CD4-positive, alpha-beta T cell treated with Interleukin-17A for 1 hour (primary cell): Measurements from ENCODE around the gene THSD4.

Experiments used
- DNase-seq: peaks from one replicate; pipeline ENCODE4 v3.0.0-alpha.2; 2020

THSD4 gene

GRCh38 chr15:71114887-71115566 lies at the start of gene THSD4:
TSS of gene THSD4 (plus strand) at chr15:71115471.
- peak; percentile 35 for DNase-seq

- DNase-seq = no peak
Measured at GRCh38 chr15:71066983-71067382, 48.3 kb upstream of the THSD4 start.

GRCh38 chr15:71069693-71070092 lies 45.6 kb upstream of the THSD4 start:
- no peak for DNase-seq

GRCh38 chr15:71071529-71071928 lies 43.7 kb upstream of the THSD4 start:
- DNase-seq = no peak

- DNase-seq = no peak
Measured at GRCh38 chr15:71072423-71072822, 42.8 kb upstream of the THSD4 start.

GRCh38 chr15:71078506-71079207 lies 36.6 kb upstream of the THSD4 start:
- DNase-seq = no peak

GRCh38 chr15:71079208-71080044 lies 35.8 kb upstream of the THSD4 start:
- DNase-seq = no peak

GRCh38 chr15:71080166-71080565 lies 35.1 kb upstream of the THSD4 start:
- DNase-seq = no peak

- DNase-seq = no peak
Measured at GRCh38 chr15:71080705-71081104, 34.6 kb upstream of the THSD4 start.

GRCh38 chr15:71082803-71083202 lies 32.5 kb upstream of the THSD4 start:
- DNase-seq = no peak

GRCh38 chr15:71083349-71083748 lies 31.9 kb upstream of the THSD4 start:
- DNase-seq = no peak

- DNase-seq = no peak
Measured at GRCh38 chr15:71084264-71084663, 31.0 kb upstream of the THSD4 start.

GRCh38 chr15:71085809-71086208 lies 29.5 kb upstream of the THSD4 start:
- no peak for DNase-seq

- DNase-seq = no peak
Measured at GRCh38 chr15:71088155-71088554, 27.1 kb upstream of the THSD4 start.

GRCh38 chr15:71088683-71089082 lies 26.6 kb upstream of the THSD4 start:
- no peak for DNase-seq

- no peak for DNase-seq
Measured at GRCh38 chr15:71089801-71090200, 25.5 kb upstream of the THSD4 start.

GRCh38 chr15:71091601-71092000 lies 23.7 kb upstream of the THSD4 start:
- DNase-seq = no peak

GRCh38 chr15:71092056-71092600 lies 23.1 kb upstream of the THSD4 start:
- DNase-seq = no peak

GRCh38 chr15:71093054-71094024 lies 21.9 kb upstream of the THSD4 start:
- no peak for DNase-seq

GRCh38 chr15:71094137-71094536 lies 21.1 kb upstream of the THSD4 start:
- DNase-seq = no peak

- no peak for DNase-seq
Measured at GRCh38 chr15:71096676-71097075, 18.6 kb upstream of the THSD4 start.

GRCh38 chr15:71097890-71098289 lies 17.4 kb upstream of the THSD4 start:
- DNase-seq = no peak
